ENCODE measurements around the gene AP5Z1.

- TF ChIP-seq CTCF (IDR thresholded peaks at IDR 0.05; ENCODE audit: borderline replicate concordance, extremely low read depth, low read length, poor library complexity, severe bottlenecking) (no peak), EZH2 (IDR thresholded peaks at IDR 0.05; ENCODE audit: borderline replicate concordance, low read depth, low read length, severe bottlenecking) (no peak)
Observed at GRCh38 chr7:4749798-4750197, 25.6 kb upstream of the AP5Z1 start.

All from DND-41 (cell line).